Mesenchymal stem cell (in vitro differentiated cells and primary cell): ENCODE measurements around the gene CNOT1.

Experiments
- DNase-seq: peaks from one replicate; pipeline ENCODE4 v3.0.0-alpha.2; 2013
- H2AFZ ChIP-seq: one replicate; pipeline ENCODE4 v1.6.1; 2013; ENCODE audit warnings: low read depth, mild to moderate bottlenecking, control low read depth, inconsistent platforms, low read length, moderate library complexity
- H2AK5ac ChIP-seq: 2 replicates; pipeline ENCODE4 v1.6.1; 2013; ENCODE audit warnings: low read length, moderate library complexity, mild to moderate bottlenecking, inconsistent platforms; ENCODE audit not compliant: severe bottlenecking
- H2BK120ac ChIP-seq: one replicate; pipeline ENCODE4 v1.6.1; 2013; ENCODE audit warnings: low read depth, mild to moderate bottlenecking, inconsistent platforms, low read length, moderate library complexity
- H2BK12ac ChIP-seq, 2 experiments: one replicate each; pipeline ENCODE4 v1.6.1; 2013; ENCODE audit warnings: inconsistent platforms in 2 of 2, low read length in 2 of 2, mild to moderate bottlenecking in 2 of 2, moderate library complexity in 2 of 2, control low read depth in 1 of 2
- H2BK15ac ChIP-seq: one replicate; pipeline ENCODE4 v1.6.1; 2013; ENCODE audit warnings: mild to moderate bottlenecking, low read depth, inconsistent platforms; ENCODE audit not compliant: poor library complexity, severe bottlenecking
- H2BK5ac ChIP-seq: 2 replicates; pipeline ENCODE4 v1.6.1; 2013; ENCODE audit warnings: low read depth, mild to moderate bottlenecking, low read length, control low read depth, inconsistent platforms; ENCODE audit not compliant: poor library complexity, severe bottlenecking
- H3K14ac ChIP-seq, 2 experiments: one replicate each; pipeline ENCODE4 v1.6.1; 2013; ENCODE audit warnings: inconsistent platforms in 2 of 2, low read length in 2 of 2, control low read depth in 1 of 2, mild to moderate bottlenecking in 1 of 2, moderate library complexity in 1 of 2
- H3K18ac ChIP-seq, 2 experiments: one replicate each; pipeline ENCODE4 v1.6.1; 2013; ENCODE audit warnings: inconsistent platforms in 2 of 2, low read length in 2 of 2, control low read depth in 1 of 2, low read depth in 1 of 2, mild to moderate bottlenecking in 1 of 2
- H3K23ac ChIP-seq, 2 experiments: one replicate each; pipeline ENCODE4 v1.6.1; 2013; ENCODE audit warnings: inconsistent platforms in 2 of 2, low read length in 2 of 2, mild to moderate bottlenecking in 2 of 2, moderate library complexity in 2 of 2, control low read depth in 1 of 2
- H3K27ac ChIP-seq: 2 replicates; pipeline ENCODE4 v1.5.1; 2013; ENCODE audit warnings: mild to moderate bottlenecking, moderate library complexity, low read length, control low read depth, inconsistent platforms; ENCODE audit not compliant: poor library complexity, severe bottlenecking
- H3K27me3 ChIP-seq, 2 experiments: 2 replicates each; pipeline versions ENCODE4 v1.6.1 to v1.7.0; 2013; ENCODE audit warnings: low read length in 2 of 2, mild to moderate bottlenecking in 2 of 2, moderate library complexity in 2 of 2, control low read depth in 1 of 2, inconsistent platforms in 1 of 2; ENCODE audit not compliant: control insufficient read depth in 1 of 2, insufficient read depth in 1 of 2
- H3K36me3 ChIP-seq, 2 experiments: 2 replicates each; pipeline versions ENCODE4 v1.6.1 to v1.7.0; 2013; ENCODE audit warnings: low read length in 2 of 2, control low read depth in 1 of 2, inconsistent platforms in 1 of 2, low read depth in 1 of 2, mild to moderate bottlenecking in 1 of 2; ENCODE audit not compliant: insufficient read depth in 2 of 2, control insufficient read depth in 1 of 2
- H3K4ac ChIP-seq, 2 experiments: one replicate each; pipeline ENCODE4 v1.6.1; 2013; ENCODE audit warnings: inconsistent platforms in 2 of 2, low read length in 2 of 2, mild to moderate bottlenecking in 2 of 2, moderate library complexity in 2 of 2, control low read depth in 1 of 2, low read depth in 1 of 2
- H3K4me1 ChIP-seq: 2 replicates; pipeline ENCODE4 v1.6.1; 2013; ENCODE audit warnings: low read depth, low read length, control low read depth; ENCODE audit not compliant: control insufficient read depth, insufficient read depth
- H3K4me2 ChIP-seq: 2 replicates; pipeline ENCODE4 v1.6.1; 2013; ENCODE audit warnings: low read length, mild to moderate bottlenecking, inconsistent platforms; ENCODE audit not compliant: poor library complexity, severe bottlenecking
- H3K4me3 ChIP-seq, 2 experiments: 2 replicates each; pipeline versions ENCODE4 v1.5.1 to v1.7.0; 2013; ENCODE audit warnings: low read length in 2 of 2, mild to moderate bottlenecking in 2 of 2, control low read depth in 1 of 2, low read depth in 1 of 2; ENCODE audit not compliant: insufficient read depth in 1 of 2
- H3K79me1 ChIP-seq: replicated peaks from 2 replicates; pipeline ENCODE4 v1.6.1; 2013; ENCODE audit warnings: mild to moderate bottlenecking, control low read depth, low read length, inconsistent platforms; ENCODE audit not compliant: poor library complexity, severe bottlenecking
- H3K9ac ChIP-seq: 2 replicates; pipeline ENCODE4 v1.7.0; 2013; ENCODE audit warnings: mild to moderate bottlenecking, low read length, moderate library complexity
- H3K9me3 ChIP-seq: 2 replicates; pipeline ENCODE4 v1.7.0; 2013; ENCODE audit warnings: mild to moderate bottlenecking, low read length; ENCODE audit not compliant: control insufficient read depth
- H4K8ac ChIP-seq: one replicate; pipeline ENCODE4 v1.6.1; 2013; ENCODE audit warnings: inconsistent platforms, mild to moderate bottlenecking, low read length, moderate library complexity
- H4K91ac ChIP-seq: one replicate; pipeline ENCODE4 v1.6.1; 2013; ENCODE audit warnings: mild to moderate bottlenecking, low read length, inconsistent platforms
- WGBS: methylation state at CpG from one replicate; pipeline ENCODE4 v1.1.7; 2013; ENCODE audit warnings: mixed read lengths; 5-methylcytosine and 5-hydroxymethylcytosine counted together

The CNOT1 gene

DNA sequence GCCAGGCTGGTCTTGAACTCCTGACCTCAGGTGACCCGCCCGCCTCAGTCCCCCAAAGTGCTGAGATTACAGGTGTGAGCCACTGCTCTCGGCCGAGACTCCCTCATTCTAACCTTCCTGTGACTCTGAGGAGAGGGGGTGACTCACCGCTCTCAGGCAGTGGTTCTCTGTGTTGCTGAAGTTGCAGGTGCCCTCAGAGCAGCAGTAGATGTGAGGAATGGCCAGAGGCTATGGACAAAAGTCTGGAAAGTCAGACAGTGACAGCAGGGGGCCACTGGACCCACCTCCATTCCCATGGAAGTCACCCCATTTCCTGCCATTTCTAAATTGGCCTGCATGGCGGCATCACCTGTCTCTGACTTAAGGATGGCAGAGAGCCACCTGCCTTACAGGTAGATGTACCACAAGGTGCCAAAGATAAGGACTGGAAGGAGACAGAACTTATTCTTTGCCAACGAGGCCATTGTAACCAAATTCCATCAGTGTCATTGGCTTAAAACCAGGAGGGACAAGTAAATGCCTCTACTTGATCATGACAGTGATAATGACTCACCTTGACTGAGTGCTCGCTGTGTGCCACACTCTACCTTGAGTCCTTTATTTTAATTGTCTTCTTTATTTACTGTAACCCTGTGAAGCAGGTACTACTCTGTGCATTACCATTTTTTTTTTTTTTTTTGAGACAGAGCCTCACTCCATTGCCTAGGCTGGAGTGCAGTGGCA is 15.3 kb upstream of the CNOT1 start:
- Histone ChIP-seq H3K27me3 (no peaks in the 10 kb centered on the region), H2BK12ac (no peak overlapping the region), H3K27ac (no peak overlapping the region), H2AFZ (no peak overlapping the region), H2BK5ac (no peak overlapping the region), H3K4me2 (no peak overlapping the region), H3K4me1 (peaks cover 2% of the 10 kb centered on the region), H3K4ac (no peak overlapping the region), H2BK15ac (no peak overlapping the region), H3K9me3 (no peaks in the 10 kb centered on the region), H3K18ac (no peak overlapping the region), H2AK5ac (no peak overlapping the region), H4K91ac (no peak overlapping the region), H3K4me3 (no peak overlapping the region), H3K14ac (no peak overlapping the region), H3K23ac (no peak overlapping the region), H4K8ac (no peak overlapping the region), H3K36me3 (no peaks in the 10 kb centered on the region), H3K79me1 (no peaks in the 10 kb centered on the region), H3K9ac (no peak overlapping the region), H2BK120ac (no peak overlapping the region)
- 87% methylated on average over 8 of the region's 8 CpGs for WGBS
- no peak for DNase-seq

DNA sequence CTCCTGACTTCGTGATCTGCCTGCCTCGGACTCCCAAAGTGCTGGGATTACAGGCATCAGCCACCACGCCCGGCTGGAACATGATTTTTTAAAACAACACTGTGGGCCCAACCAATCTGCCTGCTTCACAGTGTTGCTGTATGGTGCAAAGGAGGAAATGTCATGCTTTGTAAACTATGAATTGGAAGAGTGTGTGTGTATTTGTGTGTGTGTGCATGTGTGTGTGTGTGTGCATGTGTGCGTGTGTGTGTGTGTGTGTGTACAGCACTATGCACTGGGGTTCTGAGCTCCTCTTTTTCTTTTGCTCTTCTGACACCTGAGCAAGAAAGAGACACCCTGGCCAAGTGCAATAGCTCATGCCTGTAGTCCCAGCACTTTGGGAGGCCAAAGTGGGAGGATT is 14.5 kb upstream of the CNOT1 start:
- H3K4me2 ChIP-seq, result no peak overlapping the region
- H3K18ac ChIP-seq, result no peak overlapping the region
- no peak overlapping the region for H3K14ac ChIP-seq
- no peak overlapping the region for H2BK5ac ChIP-seq
- H3K9me3 ChIP-seq, result no peaks in the 10 kb centered on the region
- peaks cover 2% of the 10 kb centered on the region for H3K4me1 ChIP-seq
- H3K4ac ChIP-seq, result no peak overlapping the region
- H3K79me1 ChIP-seq, result no peaks in the 10 kb centered on the region
- H3K27me3 ChIP-seq, result no peaks in the 10 kb centered on the region
- no peak overlapping the region for H4K8ac ChIP-seq
- H2AK5ac ChIP-seq, result no peak overlapping the region
- WGBS, result 83% methylated on average over 5 of the region's 5 CpGs
- H2BK120ac ChIP-seq, result no peak overlapping the region
- no peak overlapping the region for H2BK12ac ChIP-seq
- H3K4me3 ChIP-seq, result no peak overlapping the region
- no peak overlapping the region for H3K23ac ChIP-seq
- no peak overlapping the region for H4K91ac ChIP-seq
- no peaks in the 10 kb centered on the region for H3K36me3 ChIP-seq
- no peak for DNase-seq
- no peak overlapping the region for H3K27ac ChIP-seq
- no peak overlapping the region for H2BK15ac ChIP-seq
- H3K9ac ChIP-seq, result no peak overlapping the region
- no peak overlapping the region for H2AFZ ChIP-seq

DNA sequence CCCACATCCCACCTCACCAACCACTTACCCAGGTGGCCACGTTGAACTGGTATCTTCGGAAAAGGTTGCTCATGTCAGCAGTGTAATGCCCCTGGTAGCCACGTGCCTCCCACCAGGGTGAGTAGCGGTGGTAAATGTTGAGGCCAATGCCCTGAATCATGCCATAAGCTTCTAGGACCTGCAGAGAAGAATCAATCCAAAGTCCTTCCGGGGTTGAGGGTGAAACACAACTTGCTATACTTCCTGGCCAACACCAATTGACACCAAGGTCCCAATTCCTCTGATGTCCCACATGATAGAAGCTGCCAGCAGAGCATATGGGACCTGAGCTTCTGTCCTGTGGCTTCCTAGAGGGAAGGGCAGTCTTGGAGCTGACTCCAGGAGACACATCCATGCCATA is 11.3 kb upstream of the CNOT1 start:
- H2BK12ac ChIP-seq, result no peak overlapping the region
- DNase-seq, result no peak
- H3K27me3 ChIP-seq, result no peaks in the 10 kb centered on the region
- H2AFZ ChIP-seq, result no peak overlapping the region
- H4K8ac ChIP-seq, result no peak overlapping the region
- H2BK5ac ChIP-seq, result no peak overlapping the region
- H3K36me3 ChIP-seq, result no peaks in the 10 kb centered on the region
- no peak overlapping the region for H3K4me2 ChIP-seq
- no peak overlapping the region for H3K23ac ChIP-seq
- H3K14ac ChIP-seq, result no peak overlapping the region
- WGBS, result 87% methylated on average over 5 of the region's 5 CpGs
- no peak overlapping the region for H4K91ac ChIP-seq
- no peak overlapping the region for H2BK120ac ChIP-seq
- H3K9ac ChIP-seq, result no peak overlapping the region
- H3K18ac ChIP-seq, result no peak overlapping the region
- peaks cover 2% of the 10 kb centered on the region for H3K4me1 ChIP-seq
- H3K4ac ChIP-seq, result no peak overlapping the region
- no peaks in the 10 kb centered on the region for H3K79me1 ChIP-seq
- no peak overlapping the region for H3K4me3 ChIP-seq
- no peaks in the 10 kb centered on the region for H3K9me3 ChIP-seq
- H2AK5ac ChIP-seq, result no peak overlapping the region
- no peak overlapping the region for H2BK15ac ChIP-seq
- no peak overlapping the region for H3K27ac ChIP-seq

DNA sequence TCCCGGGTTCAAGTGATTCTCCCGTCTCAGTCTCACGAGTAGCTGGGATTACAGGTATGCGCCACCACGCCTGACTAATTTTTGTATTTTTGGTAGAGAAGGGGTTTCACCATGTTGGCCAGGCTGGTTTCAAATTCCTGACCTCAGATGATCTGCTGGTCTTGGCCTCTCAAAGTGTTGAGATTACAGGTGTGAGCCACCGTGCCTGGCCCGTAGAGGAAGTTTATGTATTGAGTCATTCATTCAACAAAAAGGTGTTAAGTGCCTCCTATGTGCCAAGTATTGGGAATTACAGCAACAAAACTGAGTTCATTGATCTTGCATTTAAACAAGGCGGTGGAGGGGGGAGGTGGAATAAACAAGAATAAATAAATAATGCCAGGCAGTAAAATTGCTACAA is 10.2 kb upstream of the CNOT1 start:
- WGBS, result 90% methylated on average over 8 of the region's 8 CpGs

More for the DNA sequence above, 10.2 kb upstream of the CNOT1 start:
- Histone ChIP-seq H3K4me2 (no peak overlapping the region), H3K9ac (no peak overlapping the region), H3K14ac (no peak overlapping the region), H2BK12ac (no peak overlapping the region), H4K8ac (no peak overlapping the region), H4K91ac (no peak overlapping the region), H3K4me3 (no peak overlapping the region), H2BK15ac (no peak overlapping the region), H3K79me1 (no peaks in the 10 kb centered on the region), H3K27me3 (no peaks in the 10 kb centered on the region), H3K36me3 (no peaks in the 10 kb centered on the region), H2AFZ (no peak overlapping the region), H2BK120ac (no peak overlapping the region), H3K27ac (no peak overlapping the region), H2BK5ac (no peak overlapping the region), H3K4ac (no peak overlapping the region), H3K4me1 (peaks cover 2% of the 10 kb centered on the region), H2AK5ac (no peak overlapping the region), H3K9me3 (no peaks in the 10 kb centered on the region), H3K23ac (no peak overlapping the region), H3K18ac (no peak overlapping the region)
- no peak for DNase-seq
